ENCODE data around the gene NLK. TPM values are rescaled to one million over a fixed set of nuclear protein-coding genes. Genes with fewer than 3 reads are reported as not detected.

The NLK gene
- total RNA-seq, 1 experiment from 2014 or later, result 31.8 TPM

- Mint-ChIP-seq H3K27ac (peak overlapping the region in 1 of 3 experiments; percentile 20; a peak in 1 of 7 replicates), H3K36me3 (ENCODE audit: insufficient read depth in 1 of 3, low read depth in 3 of 3) (peaks cover 0 to under 1% (median 0%) of the 10 kb centered on the region in 3 experiments; a peak in 3 of 7 replicates), H3K4me3 (no peak overlapping the region), H3K27me3 (ENCODE audit: low read depth) (peaks cover 1% of the 10 kb centered on the region; the same call in 1 of the 2 replicates), H3K4me1 (peaks cover 0 to 8% of the 10 kb centered on the region in 2 experiments; a peak in 2 of 4 replicates), H3K9me3 (no peaks in the 10 kb centered on the region)
- Histone ChIP-seq H3K4me1 (ENCODE audit: insufficient read depth, low read length) (no peaks in the 10 kb centered on the region), H3T11ph (ENCODE audit: low read length) (no peak overlapping the region), H3K4ac (ENCODE audit: low read depth, low read length) (no peak overlapping the region), H3K56ac (ENCODE audit: insufficient read length, low read depth, low read length) (no peak overlapping the region), H3K23me2 (ENCODE audit: insufficient read length, low read depth, low read length, poor library complexity, severe bottlenecking) (no peaks in the 10 kb centered on the region), H3K27me3 (ENCODE audit: insufficient read depth, low read length) (no peaks in the 10 kb centered on the region), H2BK20ac (ENCODE audit: low read depth, low read length, poor library complexity, severe bottlenecking) (no peak overlapping the region), H4K8ac (replicated peaks; ENCODE audit: insufficient read length, low read depth, low read length) (no peak overlapping the region), H2AK5ac (ENCODE audit: insufficient read length, low read length) (no peak overlapping the region), H3K23ac (ENCODE audit: insufficient read length, low read depth, low read length) (no peak overlapping the region), H4K5ac (ENCODE audit: insufficient read length, low read depth, low read length) (peak overlapping the region; percentile 75), H2BK12ac (ENCODE audit: insufficient read length, low read depth, low read length) (no peak overlapping the region), H3K79me1 (ENCODE audit: insufficient read depth, low read depth, low read length, poor library complexity, severe bottlenecking) (no peaks in the 10 kb centered on the region), H4K91ac (ENCODE audit: insufficient read length, low read depth, low read length) (no peak overlapping the region), H2BK120ac (ENCODE audit: low read depth, low read length, poor library complexity, severe bottlenecking) (no peak overlapping the region), H3K27ac (ENCODE audit: insufficient read length, low read depth, low read length) (no peak overlapping the region), H2AFZ (ENCODE audit: low read length) (no peak overlapping the region), H3K18ac (ENCODE audit: insufficient read length, low read depth, low read length) (no peak overlapping the region), H3K79me2 (ENCODE audit: insufficient read depth, low read length) (no peaks in the 10 kb centered on the region), H3K14ac (ENCODE audit: insufficient read depth, low read length) (no peak overlapping the region), H2BK5ac (ENCODE audit: insufficient read length, low read length) (no peak overlapping the region), H2BK15ac (ENCODE audit: low read depth, low read length) (no peak overlapping the region), H3K4me2 (ENCODE audit: insufficient read depth, insufficient read length, low read length) (no peak overlapping the region), H4K20me1 (ENCODE audit: control insufficient read depth, insufficient read depth, insufficient read length) (no peaks in the 10 kb centered on the region), H3K9me3 (ENCODE audit: control insufficient read depth, low read depth, low read length) (no peaks in the 10 kb centered on the region), H3K9ac (ENCODE audit: extremely low read depth, insufficient read length, low read length) (no peak overlapping the region)
- no peak for TF ChIP-seq CTCF (conservative IDR thresholded peaks at IDR 0.05)
- DNase-seq, result no peak
- no CpG with 5 or more reads among the region's 3 CpGs for WGBS (ENCODE audit: extremely low coverage, insufficient read length, low lambda C conversion rate)
Measured at GRCh38 chr17:28204244-28204643, 161.8 kb downstream of the NLK start.

Measured in H9 (cell line).